Kidney tubule cell (primary cell): ENCODE measurements around the gene PDIK1L.

ENCODE experiments used
- DNase-seq: peaks from one replicate; pipeline ENCODE4 v3.0.0-alpha.2; 2018; ENCODE audit warnings: low spot score

PDIK1L gene

GRCh38 chr1:26155370-26156284 is 44.0 kb downstream of the PDIK1L start:
- DNase-seq: no peak

GRCh38 chr1:26156285-26157038 is 44.8 kb downstream of the PDIK1L start:
- no peak for DNase-seq

- DNase-seq: no peak
These were observed 46.8 kb downstream of the PDIK1L start for GRCh38 chr1:26158271-26158907.

GRCh38 chr1:26158908-26159742 is 47.5 kb downstream of the PDIK1L start, which contains the start of gene FAM110D:
FAM110D (plus strand) TSS chr1:26159079; CDS start chr1:26161292, 2,213 bp downstream.
- no peak for DNase-seq

- DNase-seq: no peak
These were observed 48.1 kb downstream of the PDIK1L start for GRCh38 chr1:26159743-26160039.

- DNase-seq: no peak
These were observed 49.1 kb downstream of the PDIK1L start for GRCh38 chr1:26160527-26161414.

- peak; percentile 49 for DNase-seq
These were observed 50.0 kb downstream of the PDIK1L start for GRCh38 chr1:26161415-26162219.

GRCh38 chr1:26162220-26162709 is 50.6 kb downstream of the PDIK1L start:
- DNase-seq: no peak

- DNase-seq: no peak
These were observed 52.0 kb downstream of the PDIK1L start for GRCh38 chr1:26163684-26164035.

- DNase-seq: peak; percentile 36
These were observed 52.6 kb downstream of the PDIK1L start for GRCh38 chr1:26164036-26164860.

GRCh38 chr1:26164861-26165842 is 53.5 kb downstream of the PDIK1L start:
- no peak for DNase-seq

- DNase-seq: no peak
These were observed 55.2 kb downstream of the PDIK1L start for GRCh38 chr1:26166719-26167281.

GRCh38 chr1:26168410-26169197 is 57.0 kb downstream of the PDIK1L start, which contains the start of gene C1orf232:
C1orf232 (minus strand) TSS chr1:26168963; CDS start chr1:26168499, 464 bp downstream.
- peak; percentile 36 for DNase-seq

GRCh38 chr1:26169198-26169554 is 57.6 kb downstream of the PDIK1L start:
- DNase-seq: no peak

- DNase-seq: peak; percentile 92
These were observed 58.2 kb downstream of the PDIK1L start, which contains the start of gene ZNF593 for GRCh38 chr1:26169669-26170471. ZNF593 (plus strand) TSS chr1:26169908; CDS start chr1:26169984, 76 bp downstream.

- peak; percentile 14 for DNase-seq
These were observed 58.8 kb downstream of the PDIK1L start for GRCh38 chr1:26170472-26170821.
